GM12878 (cell line): ENCODE measurements around the gene TRIM71.

Experiments
- BHLHE40 ChIP-seq, 2 experiments: fragments of 450-650 bp in 1 of 2; IDR thresholded peaks; 2 replicates each; pipeline ENCODE4 v1.6.1; 2011 to 2017; ENCODE audit warnings: low read depth in 2 of 2, borderline replicate concordance in 1 of 2, improper control_type of control experiment in 1 of 2, low read length in 1 of 2, mild to moderate bottlenecking in 1 of 2
- CBFB ChIP-seq: IDR thresholded peaks from 2 replicates; pipeline ENCODE4 v1.6.1; 2016; ENCODE audit warnings: antibody characterized with exemption, low read depth
- EZH2 ChIP-seq: IDR thresholded peaks from 2 replicates; pipeline ENCODE4 v1.6.1; 2012; ENCODE audit warnings: low read depth, mild to moderate bottlenecking, control low read depth, inconsistent platforms, low read length, borderline replicate concordance; ENCODE audit not compliant: control insufficient read depth
- NFYA ChIP-seq: IDR thresholded peaks from 2 replicates; pipeline ENCODE4 v1.6.1; 2011; ENCODE audit warnings: low read depth, mild to moderate bottlenecking, low read length, improper control_type of control experiment, borderline replicate concordance
- RFX5 ChIP-seq: IDR thresholded peaks from 2 replicates; pipeline ENCODE4 v1.6.1; 2011; ENCODE audit warnings: low read depth, low read length, improper control_type of control experiment
- TF ChIP-seq, protein P1 (sequence below): fragments of 450-650 bp; IDR thresholded peaks from 2 replicates; pipeline ENCODE4 v1.6.1; 2014; ENCODE audit warnings: mild to moderate bottlenecking
- TF ChIP-seq, protein P2 (sequence below), 3 experiments: IDR thresholded peaks in 2 of 3; conservative IDR thresholded peaks in 1 of 3; 2 replicates each; pipeline ENCODE4 v1.5.1; 2011; ENCODE audit warnings: low read depth in 3 of 3, low read length in 3 of 3, mild to moderate bottlenecking in 3 of 3, control low read depth in 2 of 3, moderate library complexity in 2 of 3, inconsistent platforms in 1 of 3, mixed read lengths in 1 of 3; ENCODE audit not compliant: control insufficient read depth in 2 of 3, insufficient read depth in 1 of 3; ENCODE audit errors: extremely low read depth in 1 of 3
- TF ChIP-seq, protein P3 (sequence below): fragments of 450-650 bp; IDR thresholded peaks from 2 replicates; pipeline ENCODE4 v1.6.1; 2018; ENCODE audit warnings: borderline replicate concordance, mild to moderate bottlenecking; ENCODE audit not compliant: partially characterized antibody

DNA sequence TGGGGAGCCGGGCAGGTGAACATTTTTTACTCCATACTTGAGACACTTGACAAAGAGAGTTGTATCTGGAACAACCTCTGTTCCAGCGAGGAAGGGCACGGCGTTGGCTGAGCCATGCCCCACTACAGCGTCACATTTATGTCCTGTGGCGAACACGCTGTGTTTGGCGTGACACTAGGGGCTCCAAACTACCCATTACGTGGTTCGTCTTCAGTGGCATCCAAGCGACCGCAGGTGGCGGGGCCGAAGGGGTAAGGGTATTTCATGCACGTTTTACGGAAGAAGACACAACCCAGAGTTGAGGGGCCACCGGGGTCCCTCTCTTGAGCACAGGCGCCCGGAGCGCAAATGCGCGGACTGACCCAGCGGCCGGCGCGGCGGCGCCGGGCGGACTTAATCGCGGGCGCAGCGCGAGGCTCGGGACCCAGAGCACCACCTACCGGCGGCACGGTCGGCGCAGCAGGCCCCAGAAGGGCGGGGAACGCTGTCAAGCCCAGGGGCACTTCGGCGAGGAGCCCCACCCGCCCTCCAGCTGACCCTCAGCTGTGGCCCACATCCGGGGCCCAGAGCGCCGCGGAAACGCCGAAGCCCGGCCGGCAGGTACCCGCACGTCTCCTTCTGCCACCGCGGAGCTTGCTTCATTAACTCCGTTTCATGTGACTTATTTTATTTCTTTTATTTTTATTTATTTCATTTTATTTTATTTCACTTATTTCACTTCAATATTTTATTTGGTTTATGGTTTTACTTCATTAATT, 36.4 kb upstream of the TRIM71 start:
- TF ChIP-seq EZH2 (no peak), BHLHE40 (IDR thresholded peaks at IDR 0.05; ENCODE audit: borderline replicate concordance in 1 of 2, low read depth in 2 of 2, low read length in 1 of 2) (peak; percentile 53 to 72; a peak in 3 of 4 replicates), CBFB (no peak), RFX5 (no peak), NFYA (no peak)
- TF ChIP-seq, protein P1, sequence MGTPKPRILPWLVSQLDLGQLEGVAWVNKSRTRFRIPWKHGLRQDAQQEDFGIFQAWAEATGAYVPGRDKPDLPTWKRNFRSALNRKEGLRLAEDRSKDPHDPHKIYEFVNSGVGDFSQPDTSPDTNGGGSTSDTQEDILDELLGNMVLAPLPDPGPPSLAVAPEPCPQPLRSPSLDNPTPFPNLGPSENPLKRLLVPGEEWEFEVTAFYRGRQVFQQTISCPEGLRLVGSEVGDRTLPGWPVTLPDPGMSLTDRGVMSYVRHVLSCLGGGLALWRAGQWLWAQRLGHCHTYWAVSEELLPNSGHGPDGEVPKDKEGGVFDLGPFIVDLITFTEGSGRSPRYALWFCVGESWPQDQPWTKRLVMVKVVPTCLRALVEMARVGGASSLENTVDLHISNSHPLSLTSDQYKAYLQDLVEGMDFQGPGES: no peak
- TF ChIP-seq, protein P2, sequence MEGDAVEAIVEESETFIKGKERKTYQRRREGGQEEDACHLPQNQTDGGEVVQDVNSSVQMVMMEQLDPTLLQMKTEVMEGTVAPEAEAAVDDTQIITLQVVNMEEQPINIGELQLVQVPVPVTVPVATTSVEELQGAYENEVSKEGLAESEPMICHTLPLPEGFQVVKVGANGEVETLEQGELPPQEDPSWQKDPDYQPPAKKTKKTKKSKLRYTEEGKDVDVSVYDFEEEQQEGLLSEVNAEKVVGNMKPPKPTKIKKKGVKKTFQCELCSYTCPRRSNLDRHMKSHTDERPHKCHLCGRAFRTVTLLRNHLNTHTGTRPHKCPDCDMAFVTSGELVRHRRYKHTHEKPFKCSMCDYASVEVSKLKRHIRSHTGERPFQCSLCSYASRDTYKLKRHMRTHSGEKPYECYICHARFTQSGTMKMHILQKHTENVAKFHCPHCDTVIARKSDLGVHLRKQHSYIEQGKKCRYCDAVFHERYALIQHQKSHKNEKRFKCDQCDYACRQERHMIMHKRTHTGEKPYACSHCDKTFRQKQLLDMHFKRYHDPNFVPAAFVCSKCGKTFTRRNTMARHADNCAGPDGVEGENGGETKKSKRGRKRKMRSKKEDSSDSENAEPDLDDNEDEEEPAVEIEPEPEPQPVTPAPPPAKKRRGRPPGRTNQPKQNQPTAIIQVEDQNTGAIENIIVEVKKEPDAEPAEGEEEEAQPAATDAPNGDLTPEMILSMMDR (IDR thresholded peaks at IDR 0.05 in 2 of 3, conservative IDR thresholded peaks at IDR 0.05 in 1 of 3; ENCODE audit: control insufficient read depth in 2 of 3, extremely low read depth in 1 of 3, insufficient read depth in 1 of 3, low read depth in 3 of 3, low read length in 3 of 3): peak; percentile 77 to 87 (median 86)
- TF ChIP-seq, protein P3, sequence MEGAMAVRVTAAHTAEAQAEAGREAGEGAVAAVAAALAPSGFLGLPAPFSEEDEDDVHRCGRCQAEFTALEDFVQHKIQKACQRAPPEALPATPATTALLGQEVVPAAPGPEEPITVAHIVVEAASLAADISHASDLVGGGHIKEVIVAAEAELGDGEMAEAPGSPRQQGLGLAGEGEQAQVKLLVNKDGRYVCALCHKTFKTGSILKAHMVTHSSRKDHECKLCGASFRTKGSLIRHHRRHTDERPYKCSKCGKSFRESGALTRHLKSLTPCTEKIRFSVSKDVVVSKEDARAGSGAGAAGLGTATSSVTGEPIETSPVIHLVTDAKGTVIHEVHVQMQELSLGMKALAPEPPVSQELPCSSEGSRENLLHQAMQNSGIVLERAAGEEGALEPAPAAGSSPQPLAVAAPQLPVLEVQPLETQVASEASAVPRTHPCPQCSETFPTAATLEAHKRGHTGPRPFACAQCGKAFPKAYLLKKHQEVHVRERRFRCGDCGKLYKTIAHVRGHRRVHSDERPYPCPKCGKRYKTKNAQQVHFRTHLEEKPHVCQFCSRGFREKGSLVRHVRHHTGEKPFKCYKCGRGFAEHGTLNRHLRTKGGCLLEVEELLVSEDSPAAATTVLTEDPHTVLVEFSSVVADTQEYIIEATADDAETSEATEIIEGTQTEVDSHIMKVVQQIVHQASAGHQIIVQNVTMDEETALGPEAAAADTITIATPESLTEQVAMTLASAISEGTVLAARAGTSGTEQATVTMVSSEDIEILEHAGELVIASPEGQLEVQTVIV: no peak
